SK-N-SH (cell line): ENCODE measurements around the gene NAT9. TPM values are rescaled to one million over a fixed set of nuclear protein-coding genes. Genes with fewer than 3 reads are reported as not detected.

ENCODE experiments used
- CTCF ChIA-PET: fragments of 300-600, 350-600 bp; formaldehyde crosslinking; extraction: SDS; loops from one replicate; lab custom pipeline; 2021; lab: Yijun Ruan, JAX
- POLR2A ChIA-PET: fragments of 350-600 bp; sonication (Branson Sonifier 250); formaldehyde crosslinking; extraction: SDS; loops from one replicate; lab custom pipeline; 2020; ENCODE audit warnings: antibody characterized with exemption, inconsistent platforms; lab: Yijun Ruan, JAX
- DNase-seq: peaks from one replicate; pipeline ENCODE4 v3.0.0; 2012
- H2AFZ ChIP-seq: fragments of 200-600 bp; sonication (generic); 2 replicates; pipeline ENCODE4 v1.8.1; 2016; ENCODE audit warnings: antibody characterized with exemption, mild to moderate bottlenecking, low read depth
- H3F3A ChIP-seq: fragments of 200-600 bp; sonication (generic); replicated peaks from 2 replicates; pipeline ENCODE3; 2016; ENCODE audit warnings: antibody characterized with exemption, mild to moderate bottlenecking; ENCODE audit not compliant: insufficient read depth
- H3K27ac ChIP-seq, 2 experiments: fragments of 200-500 bp in 1 of 2; fragments of 200-600 bp in 1 of 2; sonication (Bioruptor generic) in 1 of 2; sonication (generic), shearing (Covaris generic) in 1 of 2; 2 replicates each; pipeline versions ENCODE4 v1.5.1 to v1.6.1; 2014 to 2016; ENCODE audit warnings: low read depth in 2 of 2, inconsistent platforms in 1 of 2, low read length in 1 of 2, mild to moderate bottlenecking in 1 of 2, mixed read lengths in 1 of 2
- H3K27me3 ChIP-seq: fragments of 200-600 bp; sonication (generic), shearing (Covaris generic); 2 replicates; pipeline ENCODE4 v1.6.1; 2016; ENCODE audit warnings: mixed run types; ENCODE audit not compliant: insufficient read depth
- H3K36me3 ChIP-seq, 2 experiments: fragments of 200-500 bp in 1 of 2; fragments of 200-600 bp in 1 of 2; sonication (Bioruptor generic) in 1 of 2; sonication (generic) in 1 of 2; replicated peaks in 1 of 2; 2 replicates each; pipeline versions ENCODE3 to v1.5.1; 2014 to 2016; ENCODE audit warnings: low read length in 1 of 2, mild to moderate bottlenecking in 1 of 2; ENCODE audit not compliant: insufficient read depth in 2 of 2, control insufficient read depth in 1 of 2
- H3K4me1 ChIP-seq, 2 experiments: fragments of 200-500 bp in 1 of 2; fragments of 200-600 bp in 1 of 2; sonication (Bioruptor generic) in 1 of 2; sonication (generic), shearing (Covaris generic) in 1 of 2; 2 replicates each; pipeline versions ENCODE4 v1.5.1 to v1.6.1; 2014 to 2016; ENCODE audit warnings: low read depth in 1 of 2, low read length in 1 of 2, mixed run types in 1 of 2; ENCODE audit not compliant: insufficient read depth in 2 of 2, control insufficient read depth in 1 of 2
- H3K4me2 ChIP-seq: fragments of 200-600 bp; sonication (generic), shearing (Covaris generic); 2 replicates; pipeline ENCODE4 v1.6.1; 2017; ENCODE audit warnings: mixed run types
- H3K4me3 ChIP-seq, 2 experiments: fragments of 200-500 bp in 1 of 2; fragments of 200-600 bp in 1 of 2; sonication (Bioruptor generic) in 1 of 2; sonication (generic), shearing (Covaris generic) in 1 of 2; 2 replicates each; pipeline versions ENCODE4 v1.5.1 to v1.8.1; 2014 to 2016; ENCODE audit warnings: low read depth in 2 of 2, inconsistent platforms in 1 of 2, low read length in 1 of 2, mild to moderate bottlenecking in 1 of 2, mixed read lengths in 1 of 2, moderate library complexity in 1 of 2
- H3K79me2 ChIP-seq: fragments of 200-600 bp; sonication (generic); 2 replicates; pipeline ENCODE4 v1.8.1; 2017; ENCODE audit warnings: mild to moderate bottlenecking; ENCODE audit not compliant: insufficient read depth
- H3K9ac ChIP-seq: fragments of 200-600 bp; sonication (generic); 2 replicates; pipeline ENCODE4 v1.6.1; 2017; ENCODE audit warnings: mixed run types
- H3K9me2 ChIP-seq: fragments of 200-600 bp; sonication (generic); 2 replicates; pipeline ENCODE4 v1.6.1; 2017; ENCODE audit warnings: mixed run types
- H3K9me3 ChIP-seq: fragments of 200-600 bp; sonication (generic); 2 replicates; pipeline ENCODE4 v1.6.1; 2017; ENCODE audit warnings: mixed run types, mild to moderate bottlenecking, moderate library complexity
- H4K20me1 ChIP-seq: fragments of 200-600 bp; sonication (generic); 2 replicates; pipeline ENCODE4 v1.6.1; 2017; ENCODE audit warnings: mild to moderate bottlenecking, mixed run types; ENCODE audit not compliant: insufficient read depth
- ELF1 ChIP-seq: IDR thresholded peaks from 2 replicates; pipeline ENCODE4 v1.4.0; 2012
- EP300 ChIP-seq, 2 experiments: IDR thresholded peaks; 2 replicates each; pipeline versions ENCODE4 v1.4.0 to v1.6.1; 2012; ENCODE audit warnings: borderline replicate concordance in 1 of 2, low read depth in 1 of 2, low read length in 1 of 2
- FOSL2 ChIP-seq: IDR thresholded peaks from 2 replicates; pipeline ENCODE4 v1.4.0; 2012; ENCODE audit warnings: low read depth, mild to moderate bottlenecking, moderate library complexity, borderline replicate concordance
- MXI1 ChIP-seq: IDR thresholded peaks from 2 replicates; pipeline ENCODE4 v1.6.1; 2012; ENCODE audit warnings: mild to moderate bottlenecking, low read depth, low read length, improper control_type of control experiment
- NFIC ChIP-seq: IDR thresholded peaks from 2 replicates; pipeline ENCODE4 v1.4.0; 2012; ENCODE audit warnings: borderline replicate concordance
- NRF1 ChIP-seq: IDR thresholded peaks from 2 replicates; pipeline ENCODE4 v1.6.1; 2012; ENCODE audit warnings: low read depth, mild to moderate bottlenecking, low read length
- RAD21 ChIP-seq: IDR thresholded peaks from 2 replicates; pipeline ENCODE4 v1.6.1; 2012; ENCODE audit warnings: mild to moderate bottlenecking, low read length
- RCOR1 ChIP-seq: fragments of 150-350 bp; IDR thresholded peaks from 2 replicates; pipeline ENCODE4 v1.6.1; 2017; ENCODE audit warnings: antibody characterized with exemption, low read length
- TAF1 ChIP-seq: IDR thresholded peaks from 2 replicates; pipeline ENCODE4 v1.6.1; 2012; ENCODE audit warnings: low read depth, mild to moderate bottlenecking, low read length, moderate library complexity, borderline replicate concordance
- TCF12 ChIP-seq: IDR thresholded peaks from 2 replicates; pipeline ENCODE4 v1.4.0; 2012
- WGBS: methylation state at CpG from one replicate; pipeline ENCODE4 v1.1.6; 2017; ENCODE audit warnings: low lambda C conversion rate; 5-methylcytosine and 5-hydroxymethylcytosine counted together
- polyA plus RNA-seq, 3 experiments: library from polyadenylated mRNA; depleted of rRNA; stranded (reverse); fragments of >200 nt; gene quantifications; 2 replicates each; pipeline ENCODE4 v1.2.3, GENCODE V29; 2012
- TF ChIP-seq, protein P1 (sequence below): fragments of 150-350 bp; IDR thresholded peaks from 2 replicates; pipeline ENCODE4 v1.6.1; 2017; ENCODE audit warnings: antibody characterized with exemption, low read length, low read depth, borderline replicate concordance
- TF ChIP-seq, protein P2 (sequence below): IDR thresholded peaks from 2 replicates; pipeline ENCODE4 v1.6.1; 2012; ENCODE audit warnings: mild to moderate bottlenecking, low read depth, low read length, moderate library complexity
- TF ChIP-seq, protein P3 (sequence below): fragments of 200-600 bp; sonication (generic); IDR thresholded peaks from 2 replicates; pipeline ENCODE4 v1.6.1; 2017; ENCODE audit warnings: antibody characterized with exemption, mild to moderate bottlenecking, moderate library complexity

Gene NAT9
- polyA plus RNA-seq, 1 of the 3 experiments (the other 2 are of a cell fraction): 117 TPM

DNA sequence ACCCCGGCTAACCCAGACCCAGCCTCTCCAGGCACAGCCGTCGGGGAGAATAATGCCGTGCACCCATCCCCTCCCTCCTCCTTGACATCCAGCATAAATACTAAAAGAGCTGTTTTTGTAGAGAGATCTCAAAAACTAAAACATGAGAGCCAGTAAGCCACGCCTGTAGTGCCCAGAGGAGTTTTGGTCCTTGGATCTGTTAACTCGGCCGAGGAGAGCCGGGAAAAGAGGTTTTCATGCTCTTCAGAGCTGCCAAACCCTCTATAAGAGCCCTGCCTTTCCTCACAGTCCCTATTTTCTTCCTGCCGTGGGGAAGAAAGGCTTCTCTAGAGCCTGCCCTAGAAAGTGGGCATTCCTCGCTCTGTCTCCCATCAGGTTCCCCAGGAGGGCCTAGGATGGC is 30.2 kb upstream of the NAT9 start:
- Histone ChIP-seq H3K36me3 (peaks cover 0 to 23% of the 10 kb centered on the region in 2 experiments), H3K4me2 (no peak overlapping the region), H3K9ac (no peak overlapping the region), H3K27me3 (no peaks in the 10 kb centered on the region), H4K20me1 (no peaks in the 10 kb centered on the region), H3F3A (no peaks in the 10 kb centered on the region), H3K9me2 (no peaks in the 10 kb centered on the region), H3K4me3 (no peak overlapping the region), H3K27ac (no peak overlapping the region), H3K9me3 (no peaks in the 10 kb centered on the region), H3K79me2 (no peaks in the 10 kb centered on the region), H2AFZ (no peak overlapping the region), H3K4me1 (peaks cover 0 to 61% of the 10 kb centered on the region in 2 experiments; a peak in 2 of 4 replicates)
- 92% methylated on average over 10 of the region's 10 CpGs for WGBS
- CTCF ChIA-PET: interaction anchor here (0.6 to 98.1 kb wide), 9 partner anchors 15 to 149 kb away, joined by 3 to 3869 read pairs (median 7); partner anchors contain the start of genes FDXR, GRIN2C, NAT9 and RAB37
- POLR2A ChIA-PET: interaction anchor here (1.6 kb wide), 1 partner anchor 51 kb away, joined by 5 read pairs; no protein-coding TSS in a partner anchor
- no peak for DNase-seq
- TF ChIP-seq, protein P1, sequence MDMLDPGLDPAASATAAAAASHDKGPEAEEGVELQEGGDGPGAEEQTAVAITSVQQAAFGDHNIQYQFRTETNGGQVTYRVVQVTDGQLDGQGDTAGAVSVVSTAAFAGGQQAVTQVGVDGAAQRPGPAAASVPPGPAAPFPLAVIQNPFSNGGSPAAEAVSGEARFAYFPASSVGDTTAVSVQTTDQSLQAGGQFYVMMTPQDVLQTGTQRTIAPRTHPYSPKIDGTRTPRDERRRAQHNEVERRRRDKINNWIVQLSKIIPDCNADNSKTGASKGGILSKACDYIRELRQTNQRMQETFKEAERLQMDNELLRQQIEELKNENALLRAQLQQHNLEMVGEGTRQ: no peak
- TF ChIP-seq RAD21 (no peak), TCF12 (no peak), ELF1 (no peak), NRF1 (no peak), MXI1 (no peak), TAF1 (no peak), NFIC (no peak), FOSL2 (no peak), RCOR1 (no peak), EP300 (IDR thresholded peaks at IDR 0.05; ENCODE audit: borderline replicate concordance in 1 of 2, low read depth in 1 of 2, low read length in 1 of 2) (no peak)
- TF ChIP-seq, protein P2, sequence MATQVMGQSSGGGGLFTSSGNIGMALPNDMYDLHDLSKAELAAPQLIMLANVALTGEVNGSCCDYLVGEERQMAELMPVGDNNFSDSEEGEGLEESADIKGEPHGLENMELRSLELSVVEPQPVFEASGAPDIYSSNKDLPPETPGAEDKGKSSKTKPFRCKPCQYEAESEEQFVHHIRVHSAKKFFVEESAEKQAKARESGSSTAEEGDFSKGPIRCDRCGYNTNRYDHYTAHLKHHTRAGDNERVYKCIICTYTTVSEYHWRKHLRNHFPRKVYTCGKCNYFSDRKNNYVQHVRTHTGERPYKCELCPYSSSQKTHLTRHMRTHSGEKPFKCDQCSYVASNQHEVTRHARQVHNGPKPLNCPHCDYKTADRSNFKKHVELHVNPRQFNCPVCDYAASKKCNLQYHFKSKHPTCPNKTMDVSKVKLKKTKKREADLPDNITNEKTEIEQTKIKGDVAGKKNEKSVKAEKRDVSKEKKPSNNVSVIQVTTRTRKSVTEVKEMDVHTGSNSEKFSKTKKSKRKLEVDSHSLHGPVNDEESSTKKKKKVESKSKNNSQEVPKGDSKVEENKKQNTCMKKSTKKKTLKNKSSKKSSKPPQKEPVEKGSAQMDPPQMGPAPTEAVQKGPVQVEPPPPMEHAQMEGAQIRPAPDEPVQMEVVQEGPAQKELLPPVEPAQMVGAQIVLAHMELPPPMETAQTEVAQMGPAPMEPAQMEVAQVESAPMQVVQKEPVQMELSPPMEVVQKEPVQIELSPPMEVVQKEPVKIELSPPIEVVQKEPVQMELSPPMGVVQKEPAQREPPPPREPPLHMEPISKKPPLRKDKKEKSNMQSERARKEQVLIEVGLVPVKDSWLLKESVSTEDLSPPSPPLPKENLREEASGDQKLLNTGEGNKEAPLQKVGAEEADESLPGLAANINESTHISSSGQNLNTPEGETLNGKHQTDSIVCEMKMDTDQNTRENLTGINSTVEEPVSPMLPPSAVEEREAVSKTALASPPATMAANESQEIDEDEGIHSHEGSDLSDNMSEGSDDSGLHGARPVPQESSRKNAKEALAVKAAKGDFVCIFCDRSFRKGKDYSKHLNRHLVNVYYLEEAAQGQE: no peak
- TF ChIP-seq, protein P3, sequence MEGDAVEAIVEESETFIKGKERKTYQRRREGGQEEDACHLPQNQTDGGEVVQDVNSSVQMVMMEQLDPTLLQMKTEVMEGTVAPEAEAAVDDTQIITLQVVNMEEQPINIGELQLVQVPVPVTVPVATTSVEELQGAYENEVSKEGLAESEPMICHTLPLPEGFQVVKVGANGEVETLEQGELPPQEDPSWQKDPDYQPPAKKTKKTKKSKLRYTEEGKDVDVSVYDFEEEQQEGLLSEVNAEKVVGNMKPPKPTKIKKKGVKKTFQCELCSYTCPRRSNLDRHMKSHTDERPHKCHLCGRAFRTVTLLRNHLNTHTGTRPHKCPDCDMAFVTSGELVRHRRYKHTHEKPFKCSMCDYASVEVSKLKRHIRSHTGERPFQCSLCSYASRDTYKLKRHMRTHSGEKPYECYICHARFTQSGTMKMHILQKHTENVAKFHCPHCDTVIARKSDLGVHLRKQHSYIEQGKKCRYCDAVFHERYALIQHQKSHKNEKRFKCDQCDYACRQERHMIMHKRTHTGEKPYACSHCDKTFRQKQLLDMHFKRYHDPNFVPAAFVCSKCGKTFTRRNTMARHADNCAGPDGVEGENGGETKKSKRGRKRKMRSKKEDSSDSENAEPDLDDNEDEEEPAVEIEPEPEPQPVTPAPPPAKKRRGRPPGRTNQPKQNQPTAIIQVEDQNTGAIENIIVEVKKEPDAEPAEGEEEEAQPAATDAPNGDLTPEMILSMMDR: no peak
- TF ChIP-seq, all 33 proteins: peak for 0
